Measurements from ENCODE around the gene MYL12A.
"Not testable (repeated sequence)": the region's sequence is repeated elsewhere in the genome, so short reads cannot be mapped to it uniquely, and the experiment has no call there.

The MYL12A gene

GRCh38 chr18:3247240-3248061 is at the start of gene MYL12A:
Gene MYL12A (plus strand): TSS chr18:3247801. CDS start chr18:3253248, 5,447 bp downstream.
- peak; percentile 84 for DNase-seq

GRCh38 chr18:3198260-3198860 is 49.2 kb upstream of the MYL12A start:
- not testable (repeated sequence) for DNase-seq

- no peak for DNase-seq
Observed at GRCh38 chr18:3199942-3200645, 47.5 kb upstream of the MYL12A start.

- DNase-seq: no peak
Observed at GRCh38 chr18:3205239-3205638, 42.4 kb upstream of the MYL12A start.

- no peak for DNase-seq
Observed at GRCh38 chr18:3207565-3207964, 40.0 kb upstream of the MYL12A start.

GRCh38 chr18:3209859-3210569 is 37.6 kb upstream of the MYL12A start:
- no peak for DNase-seq

- DNase-seq: no peak
Observed at GRCh38 chr18:3211236-3211992, 36.2 kb upstream of the MYL12A start.

- DNase-seq: no peak
Observed at GRCh38 chr18:3212657-3213056, 34.9 kb upstream of the MYL12A start.

GRCh38 chr18:3213300-3214059 is 34.1 kb upstream of the MYL12A start:
- DNase-seq: no peak

- DNase-seq: no peak
Observed at GRCh38 chr18:3214855-3215637, 32.6 kb upstream of the MYL12A start.

GRCh38 chr18:3216987-3217386 is 30.6 kb upstream of the MYL12A start:
- no peak for DNase-seq

- no peak for DNase-seq
Observed at GRCh38 chr18:3217948-3218647, 29.5 kb upstream of the MYL12A start.

GRCh38 chr18:3218819-3219218 is 28.8 kb upstream of the MYL12A start:
- DNase-seq: no peak

GRCh38 chr18:3219241-3219630 is 28.4 kb upstream of the MYL12A start:
- DNase-seq: no peak

GRCh38 chr18:3219631-3220335 is 27.8 kb upstream of the MYL12A start, which contains the start of gene MYOM1:
Gene MYOM1 (minus strand): TSS chr18:3219968. CDS start chr18:3215223, 4,745 bp downstream.
- no peak for DNase-seq

GRCh38 chr18:3220868-3221267 is 26.7 kb upstream of the MYL12A start:
- DNase-seq: not testable (repeated sequence)

- no peak for DNase-seq
Observed at GRCh38 chr18:3221496-3221895, 26.1 kb upstream of the MYL12A start.

- DNase-seq: no peak
Observed at GRCh38 chr18:3223356-3223755, 24.2 kb upstream of the MYL12A start.

GRCh38 chr18:3224223-3224622 is 23.4 kb upstream of the MYL12A start:
- DNase-seq: no peak
